Suprapubic skin (tissue), 4 donors: ENCODE data around the gene SYNPO2. TPM values are rescaled to one million over a fixed set of nuclear protein-coding genes. Genes with fewer than 3 reads are reported as not detected.
A peak's percentile ranks its signal among the peaks of the same experiment; 100 is the strongest.

ENCODE experiments used
- DNase-seq, 2 donors: peaks; one replicate each; pipeline ENCODE4 v3.0.0-alpha.2; 2019; ENCODE audit warnings: low spot score in 2 of 2
- H3K27ac ChIP-seq: fragments of 200-600 bp; sonication (generic); one replicate; pipeline ENCODE4 v1.5.1; 2019
- H3K27me3 ChIP-seq: fragments of 200-600 bp; sonication (generic); one replicate; pipeline ENCODE4 v1.5.1; 2019
- H3K36me3 ChIP-seq: fragments of 200-600 bp; sonication (generic); one replicate; pipeline ENCODE4 v1.5.1; 2019
- H3K4me1 ChIP-seq: fragments of 200-600 bp; sonication (generic); one replicate; pipeline ENCODE4 v1.5.1; 2019
- H3K4me3 ChIP-seq: fragments of 200-600 bp; sonication (generic); one replicate; pipeline ENCODE4 v1.5.1; 2019; ENCODE audit warnings: mild to moderate bottlenecking
- H3K9me3 ChIP-seq: fragments of 200-600 bp; sonication (generic); one replicate; pipeline ENCODE4 v1.5.1; 2019
- EP300 ChIP-seq: sonication (generic); formaldehyde crosslinking; IDR thresholded peaks from one replicate; pipeline ENCODE4 v1.6.1; 2017; ENCODE audit warnings: antibody characterized with exemption
- POLR2A ChIP-seq, 2 donors: fragments of 450-650 bp; IDR thresholded peaks; one replicate each; pipeline ENCODE4 v1.6.1; 2017; ENCODE audit warnings: antibody characterized with exemption in 2 of 2, mild to moderate bottlenecking in 2 of 2, moderate library complexity in 2 of 2
- POLR2AphosphoS5 ChIP-seq, 3 donors: sonication (generic); formaldehyde crosslinking; IDR thresholded peaks; one replicate each; pipeline ENCODE4 v1.6.1; 2017; ENCODE audit warnings: antibody characterized with exemption in 3 of 3
- WGBS: methylation state at CpG from one replicate; pipeline ENCODE4 v1.1.5; 2018; 5-methylcytosine and 5-hydroxymethylcytosine counted together
- total RNA-seq, 4 donors: library from RNA; depleted of rRNA; stranded (reverse); fragments of >200 nt; gene quantifications; one replicate each; pipeline ENCODE4 v1.1.0, GENCODE V29; 2016
- TF ChIP-seq, protein P1 (sequence below), 2 donors: fragments of 200-600 bp in 1 of 2; fragments of 450-650 bp in 1 of 2; sonication (generic) in 1 of 2; IDR thresholded peaks; one replicate each; pipeline ENCODE4 v1.5.1; 2016 to 2019; ENCODE audit warnings: antibody characterized with exemption in 2 of 2, mild to moderate bottlenecking in 1 of 2, moderate library complexity in 1 of 2

The SYNPO2 gene
- total RNA-seq, 4 donors from 2014 or later: 14.3 to 33.6 (median 19.1) TPM

DNA sequence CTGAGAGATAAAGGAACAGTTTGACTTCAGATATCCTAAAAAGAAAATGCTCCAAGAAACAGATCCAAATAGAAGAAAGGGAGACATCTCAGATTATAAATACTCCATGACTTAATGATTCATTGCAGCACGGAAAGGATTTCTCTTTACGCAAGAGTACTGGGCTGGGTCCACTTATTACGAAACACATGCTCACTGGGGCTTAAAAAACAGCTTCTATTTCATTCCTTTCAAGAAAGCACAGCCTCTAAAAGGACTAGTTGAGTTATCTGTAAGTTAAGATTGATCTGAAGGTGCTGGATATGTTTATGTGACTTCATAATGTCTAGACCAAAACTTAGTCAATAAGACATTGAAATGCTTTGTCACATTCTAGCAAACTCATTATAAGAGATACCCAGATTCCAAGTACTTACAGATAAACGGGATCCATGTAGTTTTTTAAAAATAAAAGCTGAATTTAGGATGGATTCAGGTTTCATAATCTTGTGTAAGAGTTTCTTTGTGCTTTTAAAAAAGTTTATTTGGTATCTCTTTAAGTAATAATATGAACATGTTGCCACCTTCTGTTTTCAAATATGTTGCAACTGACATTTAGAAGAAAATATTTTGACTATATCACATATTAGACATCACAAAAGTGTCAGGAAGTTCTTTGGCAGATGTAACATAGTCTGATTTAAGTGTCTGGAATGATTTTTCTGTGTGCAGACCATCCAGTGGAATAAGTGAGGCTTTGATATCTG lies 137.4 kb downstream of the SYNPO2 start:
- Histone ChIP-seq H3K4me1 (peaks cover 27% of the 10 kb centered on the region), H3K4me3 (peak overlapping the region; percentile 34), H3K9me3 (no peaks in the 10 kb centered on the region), H3K36me3 (peaks cover 4% of the 10 kb centered on the region), H3K27ac (peak overlapping the region; percentile 88), H3K27me3 (no peaks in the 10 kb centered on the region)
- WGBS: 10% methylated on average over 4 of the region's 4 CpGs
- TF ChIP-seq POLR2AphosphoS5 (IDR thresholded peaks at IDR 0.05) (peak; percentile 66 to 85 (median 74)), EP300 (peak; percentile 83), POLR2A (IDR thresholded peaks at IDR 0.05) (no peak)
- TF ChIP-seq, protein P1, sequence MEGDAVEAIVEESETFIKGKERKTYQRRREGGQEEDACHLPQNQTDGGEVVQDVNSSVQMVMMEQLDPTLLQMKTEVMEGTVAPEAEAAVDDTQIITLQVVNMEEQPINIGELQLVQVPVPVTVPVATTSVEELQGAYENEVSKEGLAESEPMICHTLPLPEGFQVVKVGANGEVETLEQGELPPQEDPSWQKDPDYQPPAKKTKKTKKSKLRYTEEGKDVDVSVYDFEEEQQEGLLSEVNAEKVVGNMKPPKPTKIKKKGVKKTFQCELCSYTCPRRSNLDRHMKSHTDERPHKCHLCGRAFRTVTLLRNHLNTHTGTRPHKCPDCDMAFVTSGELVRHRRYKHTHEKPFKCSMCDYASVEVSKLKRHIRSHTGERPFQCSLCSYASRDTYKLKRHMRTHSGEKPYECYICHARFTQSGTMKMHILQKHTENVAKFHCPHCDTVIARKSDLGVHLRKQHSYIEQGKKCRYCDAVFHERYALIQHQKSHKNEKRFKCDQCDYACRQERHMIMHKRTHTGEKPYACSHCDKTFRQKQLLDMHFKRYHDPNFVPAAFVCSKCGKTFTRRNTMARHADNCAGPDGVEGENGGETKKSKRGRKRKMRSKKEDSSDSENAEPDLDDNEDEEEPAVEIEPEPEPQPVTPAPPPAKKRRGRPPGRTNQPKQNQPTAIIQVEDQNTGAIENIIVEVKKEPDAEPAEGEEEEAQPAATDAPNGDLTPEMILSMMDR (IDR thresholded peaks at IDR 0.05): no peak
- no peak for DNase-seq

DNA sequence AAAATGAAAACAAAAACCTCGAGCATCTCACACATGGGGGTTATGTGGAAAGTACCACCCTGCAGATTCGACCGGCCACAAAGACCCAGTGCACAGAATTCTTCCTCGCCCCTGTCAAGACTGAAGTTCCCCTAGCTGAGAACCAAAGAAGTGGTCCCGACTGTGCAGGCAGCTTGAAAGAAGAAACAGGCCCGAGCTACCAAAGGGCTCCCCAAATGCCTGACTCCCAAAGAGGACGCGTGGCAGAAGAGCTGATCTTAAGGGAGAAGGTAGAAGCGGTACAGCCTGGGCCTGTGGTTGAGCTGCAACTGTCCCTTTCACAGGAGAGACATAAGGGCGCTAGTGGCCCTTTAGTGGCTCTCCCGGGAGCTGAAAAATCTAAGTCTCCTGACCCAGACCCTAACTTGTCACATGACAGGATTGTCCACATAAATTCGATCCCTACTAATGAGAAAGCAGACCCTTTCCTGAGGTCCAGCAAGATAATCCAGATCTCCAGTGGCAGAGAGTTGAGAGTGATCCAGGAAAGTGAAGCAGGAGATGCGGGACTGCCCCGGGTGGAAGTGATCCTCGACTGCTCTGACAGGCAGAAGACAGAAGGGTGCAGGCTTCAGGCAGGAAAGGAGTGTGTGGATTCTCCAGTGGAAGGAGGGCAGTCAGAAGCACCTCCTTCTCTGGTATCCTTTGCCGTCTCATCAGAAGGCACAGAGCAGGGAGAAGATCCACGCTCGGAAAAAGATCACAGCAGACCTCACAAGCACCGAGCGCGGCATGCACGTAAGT lies 138.2 kb downstream of the SYNPO2 start:
- H3K27ac ChIP-seq: peak overlapping the region; percentile 88
- no peak for DNase-seq
- WGBS: 80% methylated on average over 22 of the region's 22 CpGs
- TF ChIP-seq POLR2A (IDR thresholded peaks at IDR 0.05) (peak in 1 of 2 donors; percentile 20), POLR2AphosphoS5 (IDR thresholded peaks at IDR 0.05) (no peak)
- H3K27me3 ChIP-seq: no peaks in the 10 kb centered on the region
- no peaks in the 10 kb centered on the region for H3K9me3 ChIP-seq
- H3K4me3 ChIP-seq: peak overlapping the region; percentile 17
- peaks cover 27% of the 10 kb centered on the region for H3K4me1 ChIP-seq
- H3K36me3 ChIP-seq: peaks cover 7% of the 10 kb centered on the region

DNA sequence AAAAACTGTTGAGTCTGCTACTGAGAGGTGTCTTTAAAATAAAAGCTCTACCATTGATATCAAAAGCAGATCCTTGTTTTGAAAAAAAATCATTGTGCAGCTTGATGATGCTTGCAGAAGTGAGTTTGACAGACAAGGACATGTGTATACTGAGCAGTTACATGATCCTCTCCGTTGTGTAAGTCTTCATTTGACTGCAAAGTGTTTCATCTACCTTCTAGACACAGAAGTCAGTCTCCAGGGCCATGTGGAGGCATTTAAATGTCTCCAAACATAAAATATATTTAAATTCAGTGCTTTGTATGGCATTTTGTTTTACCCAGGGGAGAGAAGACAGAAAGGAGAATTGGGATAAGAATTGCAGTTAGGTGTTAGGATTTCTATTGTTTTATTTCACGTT lies 139.2 kb downstream of the SYNPO2 start:
- Histone ChIP-seq H3K4me3 (peak overlapping the region; percentile 17), H3K9me3 (no peaks in the 10 kb centered on the region), H3K4me1 (peaks cover 27% of the 10 kb centered on the region), H3K27me3 (no peaks in the 10 kb centered on the region), H3K27ac (peak overlapping the region; percentile 88), H3K36me3 (peaks cover 7% of the 10 kb centered on the region)
- 45% methylated on average over 2 of the region's 2 CpGs for WGBS
- TF ChIP-seq, protein P1 (IDR thresholded peaks at IDR 0.05): no peak
- TF ChIP-seq EP300 (no peak), POLR2AphosphoS5 (IDR thresholded peaks at IDR 0.05) (no peak), POLR2A (IDR thresholded peaks at IDR 0.05) (no peak)
- no peak for DNase-seq

DNA sequence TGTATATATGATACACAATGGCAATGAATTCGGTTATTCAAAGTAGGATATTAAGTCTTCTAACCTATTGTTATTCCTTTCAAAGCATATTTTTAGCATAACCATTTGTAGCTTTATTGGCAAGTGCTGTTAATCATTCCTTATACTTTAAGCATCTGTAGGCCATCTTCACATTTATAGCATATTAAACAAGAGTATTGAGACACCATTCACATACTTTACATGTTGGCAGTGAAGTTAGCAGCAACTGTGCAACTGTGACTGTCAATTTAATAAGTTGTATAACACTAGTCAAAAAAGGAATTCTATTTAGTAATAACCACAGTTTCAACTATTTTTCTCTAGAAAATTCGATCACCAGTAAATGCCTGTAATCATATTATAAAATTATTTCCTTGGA lies 139.6 kb downstream of the SYNPO2 start:
- WGBS: 81% methylated on average over 2 of the region's 2 CpGs
- Histone ChIP-seq H3K4me1 (peaks cover 27% of the 10 kb centered on the region), H3K9me3 (no peaks in the 10 kb centered on the region), H3K4me3 (peak overlapping the region; percentile 17), H3K27me3 (no peaks in the 10 kb centered on the region), H3K27ac (peak overlapping the region; percentile 88), H3K36me3 (peaks cover 7% of the 10 kb centered on the region)
- no peak for DNase-seq
- TF ChIP-seq, protein P1 (IDR thresholded peaks at IDR 0.05): no peak
- TF ChIP-seq EP300: no peak
- no peak for TF ChIP-seq POLR2AphosphoS5 (IDR thresholded peaks at IDR 0.05)
- TF ChIP-seq POLR2A (IDR thresholded peaks at IDR 0.05): no peak

DNA sequence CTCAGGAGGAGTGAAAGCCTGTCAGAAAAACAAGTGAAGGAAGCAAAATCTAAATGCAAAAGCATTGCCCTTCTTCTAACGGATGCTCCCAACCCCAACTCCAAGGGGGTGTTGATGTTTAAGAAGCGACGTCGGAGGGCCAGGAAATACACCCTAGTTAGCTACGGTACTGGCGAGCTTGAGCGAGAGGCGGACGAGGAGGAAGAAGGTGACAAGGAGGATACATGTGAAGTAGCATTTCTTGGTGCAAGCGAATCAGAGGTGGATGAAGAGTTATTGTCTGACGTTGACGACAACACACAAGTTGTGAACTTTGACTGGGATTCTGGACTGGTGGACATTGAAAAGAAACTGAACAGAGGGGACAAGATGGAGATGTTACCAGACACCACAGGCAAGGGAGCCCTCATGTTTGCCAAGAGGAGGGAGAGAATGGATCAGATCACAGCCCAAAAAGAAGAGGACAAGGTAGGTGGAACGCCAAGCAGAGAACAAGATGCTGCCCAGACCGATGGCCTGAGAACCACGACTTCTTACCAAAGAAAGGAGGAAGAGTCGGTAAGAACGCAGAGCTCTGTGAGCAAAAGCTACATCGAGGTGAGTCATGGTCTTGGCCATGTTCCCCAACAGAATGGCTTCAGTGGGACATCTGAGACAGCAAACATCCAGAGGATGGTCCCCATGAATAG lies 141.3 kb downstream of the SYNPO2 start:
- WGBS: 90% methylated on average over 18 of the region's 18 CpGs
- Histone ChIP-seq H3K4me3 (peak overlapping the region; percentile 13), H3K27me3 (no peaks in the 10 kb centered on the region), H3K27ac (no peak overlapping the region), H3K4me1 (peaks cover 24% of the 10 kb centered on the region), H3K9me3 (no peaks in the 10 kb centered on the region), H3K36me3 (peaks cover 7% of the 10 kb centered on the region)
- TF ChIP-seq, protein P1 (IDR thresholded peaks at IDR 0.05): no peak
- no peak for TF ChIP-seq POLR2AphosphoS5 (IDR thresholded peaks at IDR 0.05)
- DNase-seq: no peak
